ENCODE measurements around the gene AGBL1. TPM values are rescaled to one million over a fixed set of nuclear protein-coding genes. Genes with fewer than 3 reads are reported as not detected.

The AGBL1 gene
- polyA plus RNA-seq, 2 of the 4 experiments (the other 2 are of a cell fraction): not detected

DNA sequence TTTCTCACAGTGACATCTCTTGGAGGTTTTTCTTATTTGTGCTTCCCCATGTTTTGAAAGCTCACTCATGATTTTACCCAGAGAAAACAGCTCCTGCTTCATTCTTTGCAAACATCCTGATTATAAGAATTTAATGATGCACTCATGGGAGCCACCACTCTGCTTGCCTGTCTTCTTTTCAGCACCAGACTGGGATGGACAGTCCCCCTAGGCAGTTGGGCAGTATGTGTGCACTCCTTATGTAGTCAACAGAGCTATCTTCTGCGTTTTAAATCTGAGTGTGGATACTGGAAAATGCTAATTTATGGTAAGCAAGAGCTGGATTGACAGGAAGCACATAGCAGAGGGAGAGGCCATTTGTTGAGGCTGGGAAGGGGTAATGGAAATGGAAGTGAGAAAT, 276.1 kb downstream of the AGBL1 start:
- H3K4me2 ChIP-seq: no peak overlapping the region
- no peak for FAIRE-seq
- no peaks in the 10 kb centered on the region for H3K4me1 ChIP-seq
- ChIA-PET POLR2A (no interaction called here), CTCF (interaction anchor here (1.3 kb wide), 1 partner anchor 19 kb away, joined by 4 read pairs; no protein-coding TSS in a partner anchor)
- no peaks in the 10 kb centered on the region for H3K9me3 ChIP-seq
- ATAC-seq: no peak
- WGBS (ENCODE audit: missing lambda C conversion rate): 0% methylated on average over 1 of the region's 1 CpG
- DNase-seq (ENCODE audit: low read depth in 1 of 2, low spot score in 1 of 2): no peak
- H3K4me3 ChIP-seq: no peak overlapping the region
- TF ChIP-seq PHF8 (IDR thresholded peaks at IDR 0.05; ENCODE audit: borderline replicate concordance, low read depth): no peak
- TF ChIP-seq, protein P1, sequence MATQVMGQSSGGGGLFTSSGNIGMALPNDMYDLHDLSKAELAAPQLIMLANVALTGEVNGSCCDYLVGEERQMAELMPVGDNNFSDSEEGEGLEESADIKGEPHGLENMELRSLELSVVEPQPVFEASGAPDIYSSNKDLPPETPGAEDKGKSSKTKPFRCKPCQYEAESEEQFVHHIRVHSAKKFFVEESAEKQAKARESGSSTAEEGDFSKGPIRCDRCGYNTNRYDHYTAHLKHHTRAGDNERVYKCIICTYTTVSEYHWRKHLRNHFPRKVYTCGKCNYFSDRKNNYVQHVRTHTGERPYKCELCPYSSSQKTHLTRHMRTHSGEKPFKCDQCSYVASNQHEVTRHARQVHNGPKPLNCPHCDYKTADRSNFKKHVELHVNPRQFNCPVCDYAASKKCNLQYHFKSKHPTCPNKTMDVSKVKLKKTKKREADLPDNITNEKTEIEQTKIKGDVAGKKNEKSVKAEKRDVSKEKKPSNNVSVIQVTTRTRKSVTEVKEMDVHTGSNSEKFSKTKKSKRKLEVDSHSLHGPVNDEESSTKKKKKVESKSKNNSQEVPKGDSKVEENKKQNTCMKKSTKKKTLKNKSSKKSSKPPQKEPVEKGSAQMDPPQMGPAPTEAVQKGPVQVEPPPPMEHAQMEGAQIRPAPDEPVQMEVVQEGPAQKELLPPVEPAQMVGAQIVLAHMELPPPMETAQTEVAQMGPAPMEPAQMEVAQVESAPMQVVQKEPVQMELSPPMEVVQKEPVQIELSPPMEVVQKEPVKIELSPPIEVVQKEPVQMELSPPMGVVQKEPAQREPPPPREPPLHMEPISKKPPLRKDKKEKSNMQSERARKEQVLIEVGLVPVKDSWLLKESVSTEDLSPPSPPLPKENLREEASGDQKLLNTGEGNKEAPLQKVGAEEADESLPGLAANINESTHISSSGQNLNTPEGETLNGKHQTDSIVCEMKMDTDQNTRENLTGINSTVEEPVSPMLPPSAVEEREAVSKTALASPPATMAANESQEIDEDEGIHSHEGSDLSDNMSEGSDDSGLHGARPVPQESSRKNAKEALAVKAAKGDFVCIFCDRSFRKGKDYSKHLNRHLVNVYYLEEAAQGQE (IDR thresholded peaks at IDR 0.05): peak; percentile 59; the same call in 1 of the 2 replicates
- no peak overlapping the region for H3K27ac ChIP-seq

DNA sequence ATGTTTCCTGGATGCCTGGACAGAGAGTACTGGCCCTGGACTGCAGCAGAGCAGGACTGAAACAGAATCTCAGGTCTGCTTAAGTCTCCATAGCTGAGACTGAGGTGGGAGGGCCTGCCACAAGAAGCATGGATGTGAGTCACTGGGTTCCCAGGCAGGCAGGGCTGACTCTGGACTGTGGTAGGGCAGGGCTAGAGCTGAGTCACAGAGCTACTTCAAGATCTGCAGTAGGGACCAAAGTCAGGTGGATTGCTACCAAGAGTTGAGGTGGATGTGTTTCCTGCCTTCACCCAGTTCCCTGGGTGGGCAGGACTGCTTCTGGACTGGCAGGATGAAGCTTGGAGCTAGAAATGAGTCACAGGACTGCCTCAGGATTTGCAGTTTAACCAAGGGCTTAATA, 282.9 kb downstream of the AGBL1 start:
- FAIRE-seq (no peak), DNase-seq (ENCODE audit: low read depth in 1 of 2, low spot score in 1 of 2) (peak in 1 of 2 experiments; percentile 2), ATAC-seq (no peak)
- no peak overlapping the region for H3K27ac ChIP-seq
- no peak overlapping the region for H3K4me3 ChIP-seq
- TF ChIP-seq CEBPB (IDR thresholded peaks at IDR 0.05) (no peak), HOXB5 (CRISPR knock-in tag; IDR thresholded peaks at IDR 0.05) (no peak), RARB (CRISPR knock-in tag; IDR thresholded peaks at IDR 0.05) (no peak), BHLHE40 (IDR thresholded peaks at IDR 0.05; ENCODE audit: low read depth, low read length) (no peak), KDM5A (IDR thresholded peaks at IDR 0.05) (no peak), FOSB (CRISPR knock-in tag; IDR thresholded peaks at IDR 0.05) (no peak), ZNF302 (CRISPR knock-in tag; IDR thresholded peaks at IDR 0.05) (no peak), CBX8 (IDR thresholded peaks at IDR 0.05) (no peak), RCOR1 (IDR thresholded peaks at IDR 0.05; ENCODE audit: low read depth, low read length) (no peak), PHF8 (IDR thresholded peaks at IDR 0.05; ENCODE audit: borderline replicate concordance, low read depth) (no peak), HDAC2 (IDR thresholded peaks at IDR 0.05) (no peak)
- TF ChIP-seq, protein P2, sequence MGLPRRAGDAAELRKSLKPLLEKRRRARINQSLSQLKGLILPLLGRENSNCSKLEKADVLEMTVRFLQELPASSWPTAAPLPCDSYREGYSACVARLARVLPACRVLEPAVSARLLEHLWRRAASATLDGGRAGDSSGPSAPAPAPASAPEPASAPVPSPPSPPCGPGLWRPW (IDR thresholded peaks at IDR 0.05): no peak
- TF ChIP-seq, protein P3, sequence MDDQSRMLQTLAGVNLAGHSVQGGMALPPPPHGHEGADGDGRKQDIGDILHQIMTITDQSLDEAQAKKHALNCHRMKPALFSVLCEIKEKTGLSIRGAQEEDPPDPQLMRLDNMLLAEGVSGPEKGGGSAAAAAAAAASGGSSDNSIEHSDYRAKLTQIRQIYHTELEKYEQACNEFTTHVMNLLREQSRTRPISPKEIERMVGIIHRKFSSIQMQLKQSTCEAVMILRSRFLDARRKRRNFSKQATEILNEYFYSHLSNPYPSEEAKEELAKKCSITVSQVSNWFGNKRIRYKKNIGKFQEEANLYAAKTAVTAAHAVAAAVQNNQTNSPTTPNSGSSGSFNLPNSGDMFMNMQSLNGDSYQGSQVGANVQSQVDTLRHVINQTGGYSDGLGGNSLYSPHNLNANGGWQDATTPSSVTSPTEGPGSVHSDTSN (IDR thresholded peaks at IDR 0.05): no peak
- no peaks in the 10 kb centered on the region for H3K9me3 ChIP-seq
- no peaks in the 10 kb centered on the region for H3K4me1 ChIP-seq
- ChIA-PET CTCF (interaction anchor here (0.9 kb wide), 1 partner anchor 20 kb away, joined by 3 read pairs; no protein-coding TSS in a partner anchor), POLR2A (no interaction called here)
- no peak overlapping the region for H3K4me2 ChIP-seq

DNA sequence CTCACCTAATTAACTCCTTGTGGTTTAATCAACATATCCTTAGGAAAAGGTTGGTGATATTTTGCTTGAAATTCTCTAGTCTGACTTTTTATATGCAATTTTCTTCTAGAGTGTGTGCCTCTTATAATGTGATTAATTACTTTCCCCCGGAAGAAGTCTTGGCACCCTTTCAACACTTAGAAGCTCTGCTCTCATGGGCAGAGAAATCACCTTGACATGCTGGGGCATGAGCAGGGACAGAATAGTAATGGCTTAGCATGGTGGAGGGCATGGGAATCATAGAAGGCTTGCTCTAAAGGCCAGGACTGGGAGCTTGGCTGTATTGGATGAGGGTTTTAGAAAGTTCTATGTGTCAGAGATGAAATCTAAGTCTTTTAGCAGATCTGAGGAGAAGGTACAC, 293.5 kb downstream of the AGBL1 start:
- Histone ChIP-seq H3K9me3 (no peaks in the 10 kb centered on the region), H3K4me3 (no peak overlapping the region), H3K4me1 (no peaks in the 10 kb centered on the region), H3K27ac (no peak overlapping the region), H3K4me2 (no peak overlapping the region)
- DNase-seq (ENCODE audit: low read depth in 1 of 2, low spot score in 1 of 2) (no peak), ATAC-seq (no peak), FAIRE-seq (no peak)
- 3% methylated on average over 1 of the region's 1 CpG for WGBS (ENCODE audit: missing lambda C conversion rate)
- ChIA-PET POLR2A (no interaction called here), CTCF (no interaction called here)
- TF ChIP-seq CHD2 (IDR thresholded peaks at IDR 0.05; ENCODE audit: low read length, partially characterized antibody) (no peak), FOSL2 (IDR thresholded peaks at IDR 0.05) (no peak), FOSL2 (CRISPR knock-in tag; IDR thresholded peaks at IDR 0.05) (no peak), CBX2 (IDR thresholded peaks at IDR 0.05; ENCODE audit: borderline replicate concordance, low read depth) (no peak), RCOR1 (IDR thresholded peaks at IDR 0.05; ENCODE audit: low read depth, low read length) (no peak), SMC3 (IDR thresholded peaks at IDR 0.05) (no peak), PHF8 (IDR thresholded peaks at IDR 0.05; ENCODE audit: borderline replicate concordance, low read depth) (no peak), ZC3H11A (IDR thresholded peaks at IDR 0.05) (no peak), HOXB13 (CRISPR knock-in tag; IDR thresholded peaks at IDR 0.05; ENCODE audit: low read depth) (no peak), HOXB5 (CRISPR knock-in tag; IDR thresholded peaks at IDR 0.05) (no peak), NPAS2 (CRISPR knock-in tag; IDR thresholded peaks at IDR 0.05; ENCODE audit: borderline replicate concordance) (no peak), KDM5A (IDR thresholded peaks at IDR 0.05) (no peak), MAZ (IDR thresholded peaks at IDR 0.05; ENCODE audit: borderline replicate concordance, low read depth, low read length) (no peak)
- TF ChIP-seq, protein P2 (IDR thresholded peaks at IDR 0.05): no peak
- TF ChIP-seq, protein P4, sequence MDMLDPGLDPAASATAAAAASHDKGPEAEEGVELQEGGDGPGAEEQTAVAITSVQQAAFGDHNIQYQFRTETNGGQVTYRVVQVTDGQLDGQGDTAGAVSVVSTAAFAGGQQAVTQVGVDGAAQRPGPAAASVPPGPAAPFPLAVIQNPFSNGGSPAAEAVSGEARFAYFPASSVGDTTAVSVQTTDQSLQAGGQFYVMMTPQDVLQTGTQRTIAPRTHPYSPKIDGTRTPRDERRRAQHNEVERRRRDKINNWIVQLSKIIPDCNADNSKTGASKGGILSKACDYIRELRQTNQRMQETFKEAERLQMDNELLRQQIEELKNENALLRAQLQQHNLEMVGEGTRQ (IDR thresholded peaks at IDR 0.05): no peak

Data from A549 (cell line).